HG03064 (cell line): ENCODE data around the gene ADCY3.

Experiments used
- ATAC-seq: cut with Tn5 transposase; IDR thresholded peaks from one replicate; pipeline ENCODE4 v1.9.1; 2021; ENCODE audit warnings: low read depth; ENCODE audit not compliant: unreplicated experiment

Gene ADCY3

GRCh38 chr2:24926602-24927252 lies 6.7 kb upstream of the ADCY3 start:
- ATAC-seq = no peak

- no peak for ATAC-seq
These were observed 6.2 kb upstream of the ADCY3 start for GRCh38 chr2:24926220-24926601.

GRCh38 chr2:24925815-24926214 lies 5.8 kb upstream of the ADCY3 start:
- no peak for ATAC-seq

GRCh38 chr2:24924732-24925131 lies 4.7 kb upstream of the ADCY3 start:
- ATAC-seq = no peak

GRCh38 chr2:24924266-24924665 lies 4.2 kb upstream of the ADCY3 start:
- ATAC-seq = no peak

GRCh38 chr2:24923106-24923505 lies 3.1 kb upstream of the ADCY3 start:
- ATAC-seq = no peak

GRCh38 chr2:24922556-24922955 lies 2.5 kb upstream of the ADCY3 start:
- no peak for ATAC-seq

GRCh38 chr2:24920809-24921441 lies 888 bp upstream of the ADCY3 start:
- ATAC-seq = no peak

GRCh38 chr2:24919506-24920097 lies 435 bp downstream of the ADCY3 start:
- peak; percentile 31 for ATAC-seq

- ATAC-seq = no peak
These were observed 966 bp downstream of the ADCY3 start for GRCh38 chr2:24919037-24919505.

- no peak for ATAC-seq
These were observed 1.6 kb downstream of the ADCY3 start for GRCh38 chr2:24918326-24919036.

- no peak for ATAC-seq
These were observed 2.2 kb downstream of the ADCY3 start for GRCh38 chr2:24917731-24918325.

GRCh38 chr2:24917086-24917485 lies 3.0 kb downstream of the ADCY3 start:
- ATAC-seq = no peak

- ATAC-seq = no peak
These were observed 4.2 kb downstream of the ADCY3 start for GRCh38 chr2:24915796-24916195.

GRCh38 chr2:24915175-24915574 lies 4.9 kb downstream of the ADCY3 start:
- ATAC-seq = no peak

- ATAC-seq = no peak
These were observed 5.3 kb downstream of the ADCY3 start for GRCh38 chr2:24914713-24915112.

GRCh38 chr2:24913911-24914310 lies 6.1 kb downstream of the ADCY3 start:
- ATAC-seq = no peak

GRCh38 chr2:24912986-24913385 lies 7.1 kb downstream of the ADCY3 start:
- ATAC-seq = no peak

- ATAC-seq = no peak
These were observed 7.5 kb downstream of the ADCY3 start for GRCh38 chr2:24912523-24912922.

GRCh38 chr2:24910245-24910644 lies 9.8 kb downstream of the ADCY3 start:
- no peak for ATAC-seq

- no peak for ATAC-seq
These were observed 10.4 kb downstream of the ADCY3 start for GRCh38 chr2:24909555-24910177.
